Gastrocnemius medialis (tissue), 4 donors: ENCODE data around the gene SMYD3.

ENCODE experiments used
- CTCF ChIP-seq, 5 experiments: fragments of 450-650 bp in 3 of 5; fragments of 200-600 bp in 2 of 5; sonication (generic) in 2 of 5; IDR thresholded peaks in 4 of 5; conservative IDR thresholded peaks in 1 of 5; 1 replicate in 4 of 5; 2 replicates in 1 of 5; pipeline ENCODE4 v1.5.1; 2016 to 2019; ENCODE audit warnings: antibody characterized with exemption in 5 of 5, mild to moderate bottlenecking in 3 of 5, moderate library complexity in 3 of 5
- POLR2A ChIP-seq, 2 donors: fragments of 450-650 bp; IDR thresholded peaks; one replicate each; pipeline ENCODE4 v1.6.1; 2017; ENCODE audit warnings: antibody characterized with exemption in 2 of 2, mild to moderate bottlenecking in 2 of 2, moderate library complexity in 2 of 2

- TF ChIP-seq CTCF (IDR thresholded peaks at IDR 0.05 in 4 of 5, conservative IDR thresholded peaks at IDR 0.05 in 1 of 5) (no peak), POLR2A (IDR thresholded peaks at IDR 0.05) (no peak)
These were observed 510.3 kb downstream of the SMYD3 start for GRCh38 chr1:245996811-245997210.
